Esophagus (tissue), 2 donors: ENCODE results near the gene TNFAIP8. TPM values are rescaled to one million over a fixed set of nuclear protein-coding genes. Genes with fewer than 3 reads are reported as not detected.
A peak's percentile ranks its signal among the peaks of the same experiment; 100 is the strongest.
"Not testable (repeated sequence)": the region's sequence is repeated elsewhere in the genome, so short reads cannot be mapped to it uniquely, and the experiment has no call there.

Experiments
- H3K27ac ChIP-seq, 2 donors: one replicate each; pipeline ENCODE4 v1.5.1; 2013; ENCODE audit warnings: low read depth in 2 of 2, mild to moderate bottlenecking in 2 of 2, inconsistent platforms in 1 of 2, low read length in 1 of 2, moderate library complexity in 1 of 2
- H3K27me3 ChIP-seq, 2 donors: one replicate each; pipeline ENCODE4 v1.6.1; 2013; ENCODE audit warnings: low read length in 2 of 2, control low read depth in 1 of 2, mild to moderate bottlenecking in 1 of 2; ENCODE audit not compliant: insufficient read depth in 2 of 2, control insufficient read depth in 1 of 2
- H3K36me3 ChIP-seq, 2 donors: one replicate each; pipeline ENCODE4 v1.6.1; 2013; ENCODE audit warnings: low read length in 1 of 2; ENCODE audit not compliant: control insufficient read depth in 2 of 2, insufficient read depth in 2 of 2
- H3K4me1 ChIP-seq, 2 donors: one replicate each; pipeline ENCODE4 v1.6.1; 2013; ENCODE audit warnings: low read length in 1 of 2; ENCODE audit not compliant: control insufficient read depth in 2 of 2, insufficient read depth in 2 of 2
- H3K4me3 ChIP-seq, 2 donors: one replicate each; pipeline ENCODE4 v1.5.1; 2013; ENCODE audit warnings: low read length in 2 of 2, mild to moderate bottlenecking in 2 of 2, low read depth in 1 of 2, moderate library complexity in 1 of 2
- H3K9me3 ChIP-seq, 2 donors: one replicate each; pipeline ENCODE4 v1.6.1; 2013; ENCODE audit warnings: mild to moderate bottlenecking in 2 of 2, low read depth in 1 of 2, low read length in 1 of 2, moderate library complexity in 1 of 2; ENCODE audit not compliant: control insufficient read depth in 2 of 2, insufficient read depth in 1 of 2
- WGBS, 2 donors: extraction: QIAGEN DNeasy Blood & Tissue Kit; methylation state at CpG; one replicate each; pipeline ENCODE4 v1.1.7; 2013; 5-methylcytosine and 5-hydroxymethylcytosine counted together
- polyA plus RNA-seq, 2 donors: library from polyadenylated mRNA; stranded (reverse); fragments of 200-250 nt; gene quantifications; one replicate each; pipeline ENCODE4 v1.2.3, GENCODE V29; 2013
- donor health status: healthy with polysubstance abuse.
- donor health status: Bipolar disorder and iron deficiency.

The TNFAIP8 gene
- polyA plus RNA-seq, 2 donors: 11.0 to 16.1 TPM

DNA sequence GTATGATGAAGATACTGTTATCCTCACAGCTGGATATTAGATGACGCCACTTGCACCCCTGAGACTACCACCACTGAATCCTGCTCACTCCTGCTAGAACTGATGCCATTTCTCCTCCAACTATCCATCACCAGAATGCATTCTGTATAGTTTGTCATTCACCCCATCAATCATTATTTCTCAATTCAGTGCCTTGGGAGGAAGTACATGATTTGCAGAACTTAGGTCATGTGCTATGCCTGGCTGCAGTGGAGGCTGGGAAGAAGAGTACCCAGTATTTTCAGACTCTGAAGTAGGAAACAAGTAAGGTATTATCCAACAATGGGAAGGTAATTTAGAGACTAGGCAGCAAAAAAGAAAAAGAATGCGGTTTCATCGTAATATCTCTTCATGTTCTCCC lies 70.2 kb downstream of the TNFAIP8 start:
- no peaks in the 10 kb centered on the region for H3K36me3 ChIP-seq
- no peaks in the 10 kb centered on the region for H3K27me3 ChIP-seq
- peaks cover 0 to 2% of the 10 kb centered on the region in 2 donors for H3K4me1 ChIP-seq
- no peak overlapping the region for H3K4me3 ChIP-seq
- no peak overlapping the region for H3K27ac ChIP-seq
- WGBS, 2 donors: 97 to 99% methylated on average over 3 of the region's 3 CpGs
- no peaks in the 10 kb centered on the region for H3K9me3 ChIP-seq

DNA sequence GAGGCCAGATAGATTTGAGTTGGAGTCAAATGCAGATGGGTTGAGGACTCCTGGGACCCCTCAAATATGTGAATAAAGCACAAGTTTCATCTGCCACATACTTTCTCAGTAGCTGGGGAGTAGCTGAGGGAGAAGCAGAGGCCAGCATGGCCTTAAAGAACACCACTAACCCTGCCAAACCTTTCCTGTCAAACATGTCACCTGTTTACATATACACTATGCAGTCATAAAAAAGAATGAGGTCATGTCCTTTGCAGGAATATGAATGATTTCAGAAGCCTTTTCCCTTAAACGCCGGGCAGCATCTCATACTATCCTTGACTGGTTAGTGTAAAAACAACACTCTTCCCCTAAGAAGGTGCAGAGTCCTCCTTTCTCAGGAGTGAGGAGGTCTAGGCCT lies 71.2 kb downstream of the TNFAIP8 start:
- 60 to 71% methylated on average over 2 of the region's 2 CpGs for WGBS, 2 donors
- H3K27ac ChIP-seq: peak overlapping the region in 1 of 2 donors; percentile 22
- peaks cover 0 to 2% of the 10 kb centered on the region in 2 donors for H3K4me1 ChIP-seq
- H3K36me3 ChIP-seq: no peaks in the 10 kb centered on the region
- no peaks in the 10 kb centered on the region for H3K27me3 ChIP-seq
- H3K9me3 ChIP-seq: no peaks in the 10 kb centered on the region
- H3K4me3 ChIP-seq: no peak overlapping the region

DNA sequence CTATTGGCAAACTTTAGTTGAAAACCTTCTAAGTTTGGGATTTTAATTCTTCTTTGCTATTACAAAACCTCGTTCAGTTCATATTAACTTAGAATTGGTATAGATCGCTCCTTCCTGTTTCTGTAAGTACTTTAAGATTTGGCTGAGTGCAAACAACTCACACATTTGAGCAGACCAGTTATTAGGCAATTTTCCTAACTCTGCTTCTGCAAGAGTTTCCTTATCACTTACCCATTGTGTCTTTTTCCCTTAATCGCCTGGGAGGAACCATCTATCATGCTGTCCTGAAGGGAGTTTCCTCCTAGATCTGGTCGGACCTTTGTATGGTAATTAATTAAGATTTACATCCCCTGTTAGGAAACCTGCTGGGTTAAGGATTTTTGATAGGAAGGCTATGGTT lies 71.8 kb downstream of the TNFAIP8 start:
- not testable (repeated sequence) for H3K9me3 ChIP-seq, H3K4me1 ChIP-seq, H3K27ac ChIP-seq, H3K4me3 ChIP-seq, H3K27me3 ChIP-seq, H3K36me3 ChIP-seq
- 41 to 46% methylated on average over 4 of the region's 4 CpGs for WGBS, 2 donors

DNA sequence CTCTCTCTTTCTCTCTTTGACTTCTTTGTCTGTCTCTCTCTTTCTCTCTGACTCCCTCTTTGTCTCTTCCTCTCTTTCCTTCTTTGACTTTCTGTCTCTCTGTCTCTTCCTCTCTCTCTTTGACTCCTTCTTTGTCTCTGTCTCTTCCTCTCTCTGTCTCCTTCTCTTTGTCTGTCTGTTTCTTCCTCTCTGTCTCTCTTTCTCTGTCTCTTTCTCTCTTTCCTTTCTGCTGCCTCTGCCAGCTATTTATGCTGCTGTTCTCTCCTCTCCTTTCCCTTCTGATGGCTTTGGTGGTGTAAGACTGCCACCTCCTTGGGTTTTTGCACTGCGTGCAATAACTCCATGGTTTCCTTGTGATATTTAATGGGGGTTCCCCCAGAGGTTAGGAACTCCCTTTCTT lies 72.3 kb downstream of the TNFAIP8 start:
- H3K9me3 ChIP-seq, H3K4me3 ChIP-seq, H3K36me3 ChIP-seq, H3K4me1 ChIP-seq, H3K27me3 ChIP-seq, H3K27ac ChIP-seq: not testable (repeated sequence)
- 76 to 82% methylated on average over 1 of the region's 1 CpG for WGBS, 2 donors

DNA sequence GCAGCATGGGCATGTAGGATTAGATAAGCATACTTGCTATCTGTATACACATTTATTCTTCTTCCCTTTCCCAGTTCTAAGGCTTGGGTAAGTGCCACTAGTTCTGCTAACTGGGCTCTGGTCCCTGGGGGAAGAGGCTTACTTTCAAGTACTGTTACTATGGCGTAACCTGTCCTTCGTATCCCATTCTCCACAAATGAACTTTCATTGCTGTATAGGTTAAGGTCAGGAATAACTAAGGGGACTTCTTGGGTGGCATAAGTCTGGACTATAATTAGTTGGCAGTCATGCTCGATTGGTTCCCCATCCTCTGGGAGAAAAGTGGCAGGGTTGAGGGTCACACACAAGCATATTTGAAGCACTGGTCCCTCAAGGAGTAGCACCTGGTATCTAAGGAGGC lies 72.8 kb downstream of the TNFAIP8 start:
- not testable (repeated sequence) for H3K4me1 ChIP-seq, H3K27ac ChIP-seq, H3K9me3 ChIP-seq, H3K4me3 ChIP-seq, H3K36me3 ChIP-seq, H3K27me3 ChIP-seq
- WGBS, 2 donors: 70 to 75% methylated on average over 3 of the region's 3 CpGs

DNA sequence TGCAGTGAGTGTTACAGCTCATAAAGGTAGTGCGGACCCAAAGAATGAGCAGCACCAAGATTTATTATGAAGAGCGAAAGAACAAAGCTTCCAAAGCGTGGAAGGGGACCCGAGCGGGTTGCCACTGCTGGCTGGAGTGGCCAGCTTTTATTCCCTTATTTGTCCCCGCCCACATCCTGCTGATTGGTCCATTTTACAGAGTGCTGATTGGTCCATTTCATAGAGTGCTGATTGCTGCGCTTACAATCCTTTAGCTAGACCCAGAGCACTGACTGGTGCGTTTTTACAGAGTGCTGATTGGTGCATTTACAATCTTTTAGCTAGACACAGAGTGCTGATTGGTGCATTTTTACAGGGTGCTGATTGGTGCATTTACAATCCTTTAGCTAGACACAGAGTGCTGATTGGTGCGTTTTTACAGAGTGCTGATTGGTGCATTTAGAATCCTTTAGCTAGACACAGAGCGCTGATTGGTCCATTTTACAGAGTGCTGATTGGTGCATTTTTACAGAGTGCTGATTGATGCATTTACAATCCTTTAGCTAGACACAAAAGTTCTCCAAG lies 76.9 kb downstream of the TNFAIP8 start:
- not testable (repeated sequence) for H3K4me3 ChIP-seq, H3K27ac ChIP-seq, H3K36me3 ChIP-seq, H3K9me3 ChIP-seq, H3K27me3 ChIP-seq, H3K4me1 ChIP-seq
- WGBS, 2 donors: 87 to 90% methylated on average over 10 of the region's 10 CpGs

DNA sequence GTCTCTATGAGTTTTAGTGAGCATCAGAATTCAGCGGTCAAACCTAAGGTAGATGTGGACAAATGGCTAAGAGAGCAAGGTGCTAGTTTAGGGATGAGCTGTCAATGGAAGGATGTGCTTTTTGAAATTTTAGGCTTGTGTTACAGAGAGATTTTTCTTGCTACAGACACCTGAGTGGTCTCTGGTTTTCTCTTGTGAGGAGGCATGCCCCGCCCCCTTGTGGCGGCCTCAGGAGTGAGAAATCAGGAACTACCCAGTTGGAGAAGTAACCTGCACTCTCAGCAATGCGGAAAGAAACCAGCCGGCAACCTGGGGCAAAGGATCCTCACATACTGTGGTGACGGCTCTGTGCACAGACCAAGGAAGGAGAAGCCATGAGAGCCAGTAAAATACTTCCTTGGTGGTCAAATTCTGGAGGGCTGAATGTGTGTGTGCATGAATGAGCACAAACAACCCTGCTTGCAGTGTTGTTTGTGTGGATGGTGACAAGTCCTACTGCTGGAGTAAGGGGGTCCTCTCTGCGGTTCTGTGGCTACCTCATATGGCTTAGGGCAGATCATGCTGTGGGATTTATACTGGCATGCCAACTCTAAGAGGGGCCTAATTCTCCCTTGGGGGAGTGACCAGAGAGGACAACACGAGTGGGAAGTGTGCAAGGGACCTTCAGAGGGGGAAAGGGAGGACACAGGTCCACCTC lies 79.8 kb downstream of the TNFAIP8 start:
- H3K27me3 ChIP-seq: no peaks in the 10 kb centered on the region
- H3K4me1 ChIP-seq: peaks cover 0 to 2% of the 10 kb centered on the region in 2 donors
- H3K4me3 ChIP-seq: no peak overlapping the region
- no peak overlapping the region for H3K27ac ChIP-seq
- H3K9me3 ChIP-seq: peaks cover 0 to 3% of the 10 kb centered on the region in 2 donors
- 54 to 55% methylated on average over 8 of the region's 8 CpGs for WGBS, 2 donors
- H3K36me3 ChIP-seq: no peaks in the 10 kb centered on the region

DNA sequence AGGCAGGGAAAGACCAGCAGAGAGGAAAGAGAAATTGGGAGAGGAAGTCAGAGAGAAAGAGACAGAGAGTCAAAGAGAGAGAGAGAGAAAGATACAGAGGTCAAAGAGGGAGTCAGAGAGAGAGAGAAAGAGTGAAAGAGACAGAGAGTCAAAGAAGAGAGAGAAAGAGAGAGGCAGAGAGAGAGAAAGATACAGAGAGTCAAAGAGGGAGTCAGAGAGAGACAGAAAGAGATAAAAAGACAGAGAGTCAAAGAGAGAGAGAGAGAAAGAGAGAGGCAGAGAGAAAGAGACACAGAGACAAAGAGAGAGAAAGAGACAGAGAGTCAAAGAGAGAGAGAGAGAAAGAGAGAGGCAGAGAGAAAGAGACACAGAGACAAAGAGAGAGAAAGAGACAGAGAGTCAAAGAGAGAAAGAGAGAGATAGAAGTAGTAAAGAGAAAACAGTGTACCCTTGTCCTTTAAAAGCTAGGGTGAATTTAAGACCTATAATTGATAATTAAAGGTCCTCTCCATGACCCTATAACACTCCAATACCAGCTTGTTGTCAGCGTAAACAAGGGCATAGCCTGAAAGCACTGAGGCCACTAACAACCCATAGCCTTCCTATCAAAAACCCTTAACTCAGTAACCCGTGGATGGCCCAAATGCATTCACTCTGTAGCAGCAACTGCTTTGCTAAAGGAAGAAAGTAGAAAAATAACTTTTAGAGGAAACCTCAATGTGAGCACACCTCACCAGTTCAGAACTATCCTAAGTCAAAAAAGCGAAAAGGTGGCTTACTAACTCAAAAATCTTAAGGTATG lies 82.2 kb downstream of the TNFAIP8 start:
- H3K4me3 ChIP-seq, H3K9me3 ChIP-seq, H3K27me3 ChIP-seq, H3K4me1 ChIP-seq, H3K27ac ChIP-seq, H3K36me3 ChIP-seq: not testable (repeated sequence)
- WGBS, 2 donors: 81 to 83% methylated on average over 3 of the region's 3 CpGs

DNA sequence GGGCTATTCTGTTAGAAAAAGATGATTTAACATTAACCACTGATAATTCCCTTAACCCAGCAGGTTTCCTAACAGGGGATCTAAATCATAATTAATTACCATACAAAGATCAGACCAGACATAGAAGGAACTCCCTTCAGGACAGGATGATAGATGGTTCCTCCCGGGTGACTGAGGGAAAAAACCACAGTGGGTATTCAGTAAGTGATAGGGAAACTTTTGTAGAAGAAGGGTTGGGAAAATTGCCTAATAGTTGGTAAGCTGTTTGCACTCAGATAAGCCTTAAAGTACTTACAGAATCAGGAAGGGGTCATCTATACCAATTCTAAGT lies 82.7 kb downstream of the TNFAIP8 start:
- not testable (repeated sequence) for H3K4me1 ChIP-seq, H3K36me3 ChIP-seq, H3K27ac ChIP-seq, H3K9me3 ChIP-seq, H3K4me3 ChIP-seq, H3K27me3 ChIP-seq
- WGBS, 2 donors: 15 to 25% methylated on average over 1 of the region's 1 CpG
